H1 (cell line): ENCODE data around the gene DLG1. TPM values are rescaled to one million over a fixed set of nuclear protein-coding genes. Genes with fewer than 3 reads are reported as not detected.

Source experiments
- CTCF ChIA-PET: fragments of 300-600 bp; sonication (Branson Sonifier 250); formaldehyde crosslinking; loops from one replicate; lab custom pipeline; 2021; ENCODE audit not compliant: partially characterized antibody; lab: Charles Lee
- POLR2A ChIA-PET: fragments of 300-600 bp; sonication (Branson Sonifier 250); formaldehyde crosslinking; loops from one replicate; lab custom pipeline; 2021; ENCODE audit warnings: inconsistent platforms; ENCODE audit not compliant: partially characterized antibody; lab: Charles Lee
- DNase-seq, 2 experiments: peaks; one replicate each; pipeline versions ENCODE4 v3.0.0 to v3.0.0-alpha.2; 2010 to 2022; ENCODE audit warnings: low spot score in 2 of 2, low read depth in 1 of 2, mixed read lengths in 1 of 2
- FAIRE-seq: peaks from 2 replicates; lab custom pipeline; 2011; peaks lifted over from hg19 to GRCh38; lab: Jason Lieb, UNC
- H2AFZ ChIP-seq: 2 replicates; pipeline ENCODE4 v1.8.1; 2012; ENCODE audit warnings: low read length, inconsistent platforms
- H2AK5ac ChIP-seq: 2 replicates; pipeline ENCODE4 v1.6.1; 2013; ENCODE audit warnings: low read depth, low read length
- H2BK120ac ChIP-seq: replicated peaks from 2 replicates; pipeline ENCODE3; 2013; ENCODE audit warnings: low read depth, low read length, inconsistent platforms
- H2BK12ac ChIP-seq: 2 replicates; pipeline ENCODE4 v1.6.1; 2013; ENCODE audit warnings: low read depth, low read length
- H2BK15ac ChIP-seq: 2 replicates; pipeline ENCODE4 v1.6.1; 2013; ENCODE audit warnings: low read length
- H2BK20ac ChIP-seq: 2 replicates; pipeline ENCODE4 v1.6.1; 2013; ENCODE audit warnings: low read length
- H2BK5ac ChIP-seq: 2 replicates; pipeline ENCODE4 v1.6.1; 2013; ENCODE audit warnings: low read depth, low read length
- H3K14ac ChIP-seq: 2 replicates; pipeline ENCODE4 v1.6.1; 2013; ENCODE audit warnings: inconsistent platforms; ENCODE audit not compliant: insufficient read length
- H3K18ac ChIP-seq: 2 replicates; pipeline ENCODE4 v1.6.1; 2013; ENCODE audit warnings: low read length; ENCODE audit errors: extremely low read depth
- H3K23ac ChIP-seq: 2 replicates; pipeline ENCODE4 v1.6.1; 2013; ENCODE audit warnings: inconsistent platforms; ENCODE audit not compliant: insufficient read length
- H3K23me2 ChIP-seq: 2 replicates; pipeline ENCODE4 v1.6.1; 2013; ENCODE audit warnings: low read depth, low read length
- H3K27ac ChIP-seq: 2 replicates; pipeline ENCODE4 v1.6.1; 2011; ENCODE audit warnings: low read depth, low read length, inconsistent platforms
- H3K27me3 ChIP-seq, 4 experiments: replicated peaks in 1 of 4; 1 replicate in 1 of 4; 2 replicates in 3 of 4; pipeline versions ENCODE4 v1.6.1 to v1.8.1; 2011 to 2013; ENCODE audit warnings: low read length in 3 of 4, mild to moderate bottlenecking in 3 of 4, inconsistent platforms in 2 of 4, mixed read lengths in 2 of 4, moderate library complexity in 1 of 4; ENCODE audit not compliant: control insufficient read depth in 3 of 4, insufficient read depth in 3 of 4; ENCODE audit errors: extremely low read depth in 1 of 4
- H3K36me3 ChIP-seq, 4 experiments: 2 replicates each; pipeline versions ENCODE4 v1.6.1 to v1.8.1; 2011 to 2013; ENCODE audit warnings: mild to moderate bottlenecking in 4 of 4, low read length in 3 of 4, moderate library complexity in 2 of 4, control low read depth in 1 of 4, inconsistent platforms in 1 of 4; ENCODE audit not compliant: insufficient read depth in 4 of 4, control insufficient read depth in 2 of 4
- H3K4ac ChIP-seq: replicated peaks from 2 replicates; pipeline ENCODE3; 2013; ENCODE audit warnings: low read length, low read depth, mixed read lengths, inconsistent platforms; ENCODE audit not compliant: insufficient read length
- H3K4me1 ChIP-seq, 4 experiments: replicated peaks in 1 of 4; 1 replicate in 1 of 4; 2 replicates in 3 of 4; pipeline versions ENCODE4 v1.6.1 to v1.8.1; 2011 to 2013; ENCODE audit warnings: low read length in 3 of 4, inconsistent platforms in 2 of 4, mixed read lengths in 1 of 4; ENCODE audit not compliant: insufficient read depth in 4 of 4, control insufficient read depth in 3 of 4
- H3K4me2 ChIP-seq, 2 experiments: 2 replicates each; pipeline versions ENCODE4 v1.6.1 to v1.8.1; 2011 to 2013; ENCODE audit warnings: low read depth in 2 of 2, low read length in 2 of 2, control low read depth in 1 of 2, inconsistent platforms in 1 of 2, mild to moderate bottlenecking in 1 of 2; ENCODE audit not compliant: insufficient read depth in 1 of 2
- H3K4me3 ChIP-seq, 4 experiments: fragments of 200-600, 300-600 bp in 1 of 4; sonication (generic), shearing (Covaris generic), sonication (Bioruptor Twin) in 1 of 4; 2 replicates each; pipeline versions ENCODE4 v1.5.1 to v1.8.1; 2011 to 2016; ENCODE audit warnings: low read length in 4 of 4, low read depth in 3 of 4, control low read depth in 2 of 4, inconsistent platforms in 2 of 4, mild to moderate bottlenecking in 2 of 4, mixed read lengths in 1 of 4, moderate library complexity in 1 of 4; ENCODE audit not compliant: insufficient read depth in 2 of 4; ENCODE audit errors: extremely low read depth in 1 of 4
- H3K56ac ChIP-seq: replicated peaks from 2 replicates; pipeline ENCODE3; 2013; ENCODE audit warnings: low read depth, mild to moderate bottlenecking, mixed read lengths, low read length, inconsistent platforms; ENCODE audit not compliant: insufficient read length
- H3K79me1 ChIP-seq: 2 replicates; pipeline ENCODE4 v1.6.1; 2013; ENCODE audit warnings: low read depth, low read length, control low read depth
- H3K79me2 ChIP-seq, 2 experiments: 2 replicates each; pipeline versions ENCODE4 v1.6.1 to v1.8.1; 2012 to 2013; ENCODE audit warnings: low read length in 2 of 2, mild to moderate bottlenecking in 2 of 2, inconsistent platforms in 1 of 2; ENCODE audit not compliant: insufficient read depth in 2 of 2, control insufficient read depth in 1 of 2
- H3K9ac ChIP-seq, 4 experiments: replicated peaks in 1 of 4; 1 replicate in 1 of 4; 2 replicates in 3 of 4; pipeline versions ENCODE4 v1.6.1 to v1.8.1; 2011 to 2013; ENCODE audit warnings: low read depth in 3 of 4, low read length in 3 of 4, control low read depth in 2 of 4, mild to moderate bottlenecking in 2 of 4, moderate library complexity in 2 of 4, inconsistent platforms in 1 of 4; ENCODE audit errors: extremely low read depth in 1 of 4
- H3K9me3 ChIP-seq, 2 experiments: 2 replicates each; pipeline versions ENCODE4 v1.6.1 to v1.8.1; 2012 to 2013; ENCODE audit warnings: mild to moderate bottlenecking in 2 of 2, moderate library complexity in 2 of 2, control low read depth in 1 of 2, inconsistent platforms in 1 of 2, low read depth in 1 of 2, low read length in 1 of 2, mixed read lengths in 1 of 2; ENCODE audit not compliant: insufficient read depth in 2 of 2
- H4K20me1 ChIP-seq, 2 experiments: replicated peaks in 1 of 2; 2 replicates each; pipeline versions ENCODE3 to v1.8.1; 2011 to 2013; ENCODE audit warnings: inconsistent platforms in 2 of 2, low read length in 2 of 2, mild to moderate bottlenecking in 1 of 2; ENCODE audit not compliant: insufficient read depth in 2 of 2, control insufficient read depth in 1 of 2
- H4K5ac ChIP-seq: 2 replicates; pipeline ENCODE4 v1.6.1; 2013; ENCODE audit warnings: low read length, low read depth, mixed read lengths, inconsistent platforms; ENCODE audit not compliant: insufficient read length
- H4K8ac ChIP-seq: 2 replicates; pipeline ENCODE4 v1.8.0; 2013; ENCODE audit warnings: mild to moderate bottlenecking, moderate library complexity, low read length, inconsistent platforms; ENCODE audit not compliant: insufficient read depth; ENCODE audit errors: extremely low read depth
- H4K91ac ChIP-seq: replicated peaks from 2 replicates; pipeline ENCODE3; 2013; ENCODE audit warnings: low read length, mixed read lengths, inconsistent platforms; ENCODE audit not compliant: insufficient read length
- KDM1A ChIP-seq: fragments of 200-600, 300-600 bp; sonication (generic); IDR thresholded peaks from 2 replicates; pipeline ENCODE4 v1.7.1; 2016; ENCODE audit warnings: mild to moderate bottlenecking, low read length, borderline replicate concordance
- MAFK ChIP-seq: IDR thresholded peaks from 2 replicates; pipeline ENCODE4 v1.6.1; 2012; ENCODE audit warnings: low read depth, mild to moderate bottlenecking, improper control_type of control experiment, low read length
- POLR2A ChIP-seq, 2 experiments: IDR thresholded peaks; 1 replicate in 1 of 2; 2 replicates in 1 of 2; pipeline ENCODE4 v1.6.1; 2011; ENCODE audit warnings: low read depth in 2 of 2, low read length in 2 of 2, mild to moderate bottlenecking in 2 of 2; ENCODE audit errors: control extremely low read depth in 1 of 2
- SP4 ChIP-seq: IDR thresholded peaks from 2 replicates; pipeline ENCODE4 v1.6.1; 2012; ENCODE audit warnings: low read length, inconsistent platforms
- ZNF274 ChIP-seq: IDR thresholded peaks from 2 replicates; pipeline ENCODE4 v1.7.0; 2012; ENCODE audit warnings: low read length, borderline replicate concordance; ENCODE audit errors: extremely low read depth
- WGBS, 2 experiments: shearing (Covaris generic) in 1 of 2; methylation state at CpG; one replicate each; pipeline versions ENCODE4 v1.1.6 to v1.1.7; 2013 to 2015; ENCODE audit warnings: low lambda C conversion rate in 2 of 2, mixed read lengths in 2 of 2, inconsistent platforms in 1 of 2, low coverage in 1 of 2, missing lambda C conversion rate in 1 of 2; ENCODE audit not compliant: insufficient replicate concordance in 2 of 2, insufficient coverage in 1 of 2, insufficient read length in 1 of 2; ENCODE audit errors: extremely low coverage in 1 of 2, missing lambda C conversion rate in 1 of 2; 5-methylcytosine and 5-hydroxymethylcytosine counted together
- polyA plus RNA-seq, 7 experiments: library from polyadenylated mRNA; depleted of rRNA in 3 of 7; stranded (reverse) in 5 of 7; unstranded in 2 of 7; fragments of >200 nt in 5 of 7; fragments of 200-250 nt in 2 of 7; gene quantifications; 1 replicate in 5 of 7; 2 replicates in 1 of 7; 4 replicates in 1 of 7; pipeline versions ENCODE4 v1.2.1 to v1.2.3, GENCODE V29; 2011 to 2013; ENCODE audit warnings: missing spikeins in 2 of 7, mixed read lengths in 2 of 7
- total RNA-seq: library from RNA; stranded (reverse); fragmentation: NEBNext Ultra II Directional; extraction: Animal tissue kit (Norgen Biotek cat#: 25700); gene quantifications from 2 replicates; pipeline ENCODE4 v1.2.1, GENCODE V29; 2021
- TF ChIP-seq, protein P1 (sequence below): IDR thresholded peaks from 2 replicates; pipeline ENCODE4 v1.6.1; 2011; ENCODE audit warnings: low read length, improper control_type of control experiment

DLG1 gene
- total and polyA plus RNA-seq, 2 of the 8 experiments (the other 6 are each of a cell fraction or from before 2014, with no cell fraction given): 13.4 to 78.8 TPM

DNA sequence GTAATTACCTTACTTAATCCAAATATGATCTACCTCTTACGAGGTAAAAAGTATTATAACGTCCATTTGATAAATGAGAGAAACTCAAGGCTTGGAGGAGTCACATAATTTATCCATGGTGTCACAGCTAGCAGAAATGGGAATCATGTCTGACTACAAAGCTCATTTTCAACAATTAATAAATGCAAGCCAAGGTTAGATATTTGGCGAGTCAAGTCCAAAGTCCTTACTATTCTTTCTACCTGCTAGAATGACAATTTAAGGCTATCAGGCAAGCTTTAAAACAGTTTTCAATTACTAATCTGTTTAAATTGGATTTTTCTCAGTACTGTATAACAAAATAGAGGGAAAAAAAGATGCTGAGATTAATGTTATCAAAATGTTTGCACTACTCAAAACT lies 68.6 kb downstream of the DLG1 start:
- Histone ChIP-seq H3K56ac (no peak overlapping the region), H3K4me2 (no peak overlapping the region), H3K27me3 (no peaks in the 10 kb centered on the region), H2BK5ac (no peak overlapping the region), H3K4me3 (no peak overlapping the region), H2BK20ac (no peak overlapping the region), H3K9ac (no peak overlapping the region), H2BK12ac (no peak overlapping the region), H3K27ac (no peak overlapping the region), H3K18ac (no peak overlapping the region), H2BK120ac (no peak overlapping the region), H3K79me2 (peaks cover 0 to 96% of the 10 kb centered on the region in 2 experiments; a peak in 3 of 4 replicates), H2BK15ac (no peak overlapping the region), H4K91ac (no peak overlapping the region), H3K9me3 (no peaks in the 10 kb centered on the region), H3K14ac (no peak overlapping the region), H3K23ac (no peak overlapping the region), H2AFZ (no peak overlapping the region), H4K20me1 (no peaks in the 10 kb centered on the region), H3K79me1 (no peaks in the 10 kb centered on the region; the same call in 1 of the 2 replicates), H4K8ac (no peak overlapping the region), H3K4ac (no peak overlapping the region), H3K23me2 (no peaks in the 10 kb centered on the region; the same call in 1 of the 2 replicates), H3K4me1 (peaks cover 0 to 4% (median 2%) of the 10 kb centered on the region in 4 experiments; a peak in 3 of 7 replicates), H4K5ac (no peak overlapping the region), H3K36me3 (no peaks in the 10 kb centered on the region), H2AK5ac (no peak overlapping the region)
- no peak for DNase-seq
- no peak for FAIRE-seq
- POLR2A ChIA-PET: no interaction called here
- 87% methylated on average over 3 of the region's 3 CpGs; no CpG with 5 or more reads in 1 of the 2 experiments for WGBS, 2 experiments
- CTCF ChIA-PET: no interaction called here
- TF ChIP-seq ZNF274 (no peak), POLR2A (IDR thresholded peaks at IDR 0.05; ENCODE audit: control extremely low read depth in 1 of 2, low read depth in 2 of 2, low read length in 2 of 2) (no peak), SP4 (no peak), KDM1A (no peak), MAFK (no peak)
- TF ChIP-seq, protein P1, sequence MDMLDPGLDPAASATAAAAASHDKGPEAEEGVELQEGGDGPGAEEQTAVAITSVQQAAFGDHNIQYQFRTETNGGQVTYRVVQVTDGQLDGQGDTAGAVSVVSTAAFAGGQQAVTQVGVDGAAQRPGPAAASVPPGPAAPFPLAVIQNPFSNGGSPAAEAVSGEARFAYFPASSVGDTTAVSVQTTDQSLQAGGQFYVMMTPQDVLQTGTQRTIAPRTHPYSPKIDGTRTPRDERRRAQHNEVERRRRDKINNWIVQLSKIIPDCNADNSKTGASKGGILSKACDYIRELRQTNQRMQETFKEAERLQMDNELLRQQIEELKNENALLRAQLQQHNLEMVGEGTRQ: no peak
